ENCODE measurements around the gene PRG2.

The PRG2 gene

GRCh38 chr11:57390535-57390934, at the start of gene PRG2:
TSS of gene PRG2 (minus strand) at chr11:57390650. CDS start at chr11:57389944, 706 bp downstream.
- H3K27me3 ChIP-seq (ENCODE audit: low read depth, low read length) = no peaks in the 10 kb centered on the region
- H3K79me2 ChIP-seq (ENCODE audit: low read length) = no peaks in the 10 kb centered on the region
- no peak within 1 kb of the TSS for H3K9ac ChIP-seq (ENCODE audit: low read length)
- H3K4me2 ChIP-seq (ENCODE audit: low read length) = no peak within 1 kb of the TSS
- H2AFZ ChIP-seq (ENCODE audit: low read depth, low read length) = no peak within 1 kb of the TSS
- no peaks in the 10 kb centered on the region for H3K36me3 ChIP-seq (replicated peaks; ENCODE audit: low read depth, low read length)
- H3K9me3 ChIP-seq (ENCODE audit: insufficient read depth, low read length) = no peaks in the 10 kb centered on the region
- H4K20me1 ChIP-seq (ENCODE audit: insufficient read depth, low read length) = no peaks in the 10 kb centered on the region
- H3K27ac ChIP-seq (ENCODE audit: low read length) = no peak within 1 kb of the TSS
- peaks cover 21% of the 10 kb centered on the region for H3K4me1 ChIP-seq (ENCODE audit: low read length)
- H3K4me3 ChIP-seq (ENCODE audit: low read length) = no peak within 1 kb of the TSS
- TF ChIP-seq EZH2phosphoT487 (IDR thresholded peaks at IDR 0.05; ENCODE audit: low read depth) (no peak), CTCF (IDR thresholded peaks at IDR 0.05; ENCODE audit: low read depth, low read length) (no peak)

- Histone ChIP-seq H3K4me1 (ENCODE audit: low read length) (no peaks in the 10 kb centered on the region), H3K36me3 (replicated peaks; ENCODE audit: low read depth, low read length) (no peaks in the 10 kb centered on the region), H3K9ac (ENCODE audit: low read length) (no peak overlapping the region), H4K20me1 (ENCODE audit: insufficient read depth, low read length) (no peaks in the 10 kb centered on the region), H3K27me3 (ENCODE audit: low read depth, low read length) (peaks cover 3% of the 10 kb centered on the region; the same call in 1 of the 2 replicates), H3K4me3 (ENCODE audit: low read length) (no peak overlapping the region), H3K4me2 (ENCODE audit: low read length) (no peak overlapping the region), H3K27ac (ENCODE audit: low read length) (no peak overlapping the region), H2AFZ (ENCODE audit: low read depth, low read length) (no peak overlapping the region), H3K79me2 (ENCODE audit: low read length) (no peaks in the 10 kb centered on the region), H3K9me3 (ENCODE audit: insufficient read depth, low read length) (no peaks in the 10 kb centered on the region)
- TF ChIP-seq CTCF (IDR thresholded peaks at IDR 0.05; ENCODE audit: low read depth, low read length) (no peak), EZH2phosphoT487 (IDR thresholded peaks at IDR 0.05; ENCODE audit: low read depth) (no peak)
Measured at GRCh38 chr11:57439786-57440185, 49.3 kb upstream of the PRG2 start.

- Histone ChIP-seq H4K20me1 (ENCODE audit: insufficient read depth, low read length) (no peaks in the 10 kb centered on the region), H3K4me3 (ENCODE audit: low read length) (no peak overlapping the region), H3K9me3 (ENCODE audit: insufficient read depth, low read length) (no peaks in the 10 kb centered on the region), H3K4me2 (ENCODE audit: low read length) (no peak overlapping the region), H3K27me3 (ENCODE audit: low read depth, low read length) (peaks cover 3% of the 10 kb centered on the region; the same call in 1 of the 2 replicates), H2AFZ (ENCODE audit: low read depth, low read length) (no peak overlapping the region), H3K79me2 (ENCODE audit: low read length) (no peaks in the 10 kb centered on the region), H3K27ac (ENCODE audit: low read length) (no peak overlapping the region), H3K4me1 (ENCODE audit: low read length) (no peaks in the 10 kb centered on the region), H3K36me3 (replicated peaks; ENCODE audit: low read depth, low read length) (no peaks in the 10 kb centered on the region), H3K9ac (ENCODE audit: low read length) (no peak overlapping the region)
- no peak for TF ChIP-seq CTCF (IDR thresholded peaks at IDR 0.05; ENCODE audit: low read depth, low read length)
- no peak for TF ChIP-seq EZH2phosphoT487 (IDR thresholded peaks at IDR 0.05; ENCODE audit: low read depth)
Measured at GRCh38 chr11:57438345-57439285, 48.2 kb upstream of the PRG2 start.

- no peak overlapping the region for H3K4me2 ChIP-seq (ENCODE audit: low read length)
Measured at GRCh38 chr11:57436031-57436430, 45.6 kb upstream of the PRG2 start.

More at GRCh38 chr11:57436031-57436430, 45.6 kb upstream of the PRG2 start:
- no peak for TF ChIP-seq CTCF (IDR thresholded peaks at IDR 0.05; ENCODE audit: low read depth, low read length)
- H3K36me3 ChIP-seq (replicated peaks; ENCODE audit: low read depth, low read length) = no peaks in the 10 kb centered on the region
- peaks cover 12% of the 10 kb centered on the region; the same call in 1 of the 2 replicates for H3K4me1 ChIP-seq (ENCODE audit: low read length)
- H3K4me3 ChIP-seq (ENCODE audit: low read length) = no peak overlapping the region
- H3K27me3 ChIP-seq (ENCODE audit: low read depth, low read length) = peaks cover 3% of the 10 kb centered on the region; the same call in 1 of the 2 replicates
- no peak overlapping the region for H3K9ac ChIP-seq (ENCODE audit: low read length)
- H3K79me2 ChIP-seq (ENCODE audit: low read length) = no peaks in the 10 kb centered on the region
- H4K20me1 ChIP-seq (ENCODE audit: insufficient read depth, low read length) = no peaks in the 10 kb centered on the region
- H3K27ac ChIP-seq (ENCODE audit: low read length) = no peak overlapping the region
- no peak overlapping the region for H2AFZ ChIP-seq (ENCODE audit: low read depth, low read length)
- H3K9me3 ChIP-seq (ENCODE audit: insufficient read depth, low read length) = no peaks in the 10 kb centered on the region
